Naive thymus-derived CD4-positive, alpha-beta T cell (primary cell): Measurements from ENCODE around the gene CMAS. TPM values are rescaled to one million over a fixed set of nuclear protein-coding genes. Genes with fewer than 3 reads are reported as not detected.

Experiments
- ATAC-seq: fragments of 150-1000 bp; cut with Tn5 transposase; 2 replicates; pipeline ENCODE4 v1.10.0; 2021; ENCODE audit warnings: mild to moderate bottlenecking, moderate library complexity
- CTCF ChIA-PET: fragments of 350-600 bp; sonication (Branson Sonifier 250); formaldehyde crosslinking; loops from one replicate; lab custom pipeline; 2021; ENCODE audit warnings: antibody characterized with exemption; lab: Charles Lee
- POLR2A ChIA-PET: fragments of 350-600 bp; sonication (Branson Sonifier 250); formaldehyde crosslinking; loops from one replicate; lab custom pipeline; 2021; ENCODE audit warnings: antibody characterized with exemption, inconsistent platforms; lab: Charles Lee
- DNase-seq, 9 donors: peaks; one replicate each; pipeline versions ENCODE4 v3.0.0 to v3.0.0-alpha.2; 2020 to 2022; ENCODE audit warnings: mixed read lengths in 1 of 9
- H3K27ac ChIP-seq: one replicate; pipeline ENCODE4 v1.7.0; 2013; ENCODE audit warnings: mild to moderate bottlenecking, low read depth, low read length, moderate library complexity
- H3K27me3 ChIP-seq, 2 donors: one replicate each; pipeline ENCODE4 v1.7.0; 2013; ENCODE audit warnings: low read length in 2 of 2, mild to moderate bottlenecking in 2 of 2, moderate library complexity in 2 of 2; ENCODE audit not compliant: control insufficient read depth in 2 of 2, insufficient read depth in 2 of 2
- H3K36me3 ChIP-seq, 3 experiments: 1 replicate in 2 of 3; 2 replicates in 1 of 3; pipeline ENCODE4 v1.7.0; 2013; ENCODE audit warnings: low read length in 3 of 3, mild to moderate bottlenecking in 3 of 3, moderate library complexity in 1 of 3; ENCODE audit not compliant: insufficient read depth in 3 of 3, control insufficient read depth in 2 of 3
- H3K4me1 ChIP-seq, 2 donors: one replicate each; pipeline ENCODE4 v1.7.0; 2013; ENCODE audit warnings: low read length in 2 of 2, mild to moderate bottlenecking in 2 of 2, moderate library complexity in 1 of 2; ENCODE audit not compliant: control insufficient read depth in 2 of 2, insufficient read depth in 2 of 2
- H3K4me3 ChIP-seq: 2 replicates; pipeline ENCODE4 v1.7.0; 2013; ENCODE audit warnings: mild to moderate bottlenecking, low read length
- H3K9me3 ChIP-seq, 3 experiments: 1 replicate in 2 of 3; 2 replicates in 1 of 3; pipeline ENCODE4 v1.7.0; 2013; ENCODE audit warnings: low read length in 3 of 3; ENCODE audit not compliant: control insufficient read depth in 2 of 3
- H3K27ac Mint-ChIP-seq, 9 donors: one replicate each; pipeline ENCODE4 v1.8.0; 2020 to 2022; ENCODE audit warnings: mixed read lengths in 9 of 9, mild to moderate bottlenecking in 8 of 9, moderate library complexity in 5 of 9, inconsistent platforms in 2 of 9
- H3K27me3 Mint-ChIP-seq, 5 donors: one replicate each; pipeline ENCODE4 v1.8.0; 2021 to 2022; ENCODE audit warnings: mixed read lengths in 5 of 5, mild to moderate bottlenecking in 1 of 5
- H3K36me3 Mint-ChIP-seq, 5 donors: one replicate each; pipeline ENCODE4 v1.8.0; 2020 to 2022; ENCODE audit warnings: mixed read lengths in 5 of 5, mild to moderate bottlenecking in 3 of 5, inconsistent platforms in 1 of 5
- H3K4me1 Mint-ChIP-seq, 7 donors: one replicate each; pipeline ENCODE4 v1.8.0; 2020 to 2022; ENCODE audit warnings: mixed read lengths in 7 of 7, mild to moderate bottlenecking in 3 of 7, inconsistent platforms in 1 of 7
- H3K4me3 Mint-ChIP-seq, 10 donors: one replicate each; pipeline ENCODE4 v1.8.0; 2020 to 2022; ENCODE audit warnings: mild to moderate bottlenecking in 10 of 10, mixed read lengths in 10 of 10, moderate library complexity in 6 of 10, inconsistent platforms in 2 of 10
- H3K9me3 Mint-ChIP-seq, 11 donors: one replicate each; pipeline ENCODE4 v1.8.0; 2020 to 2022; ENCODE audit warnings: mixed read lengths in 11 of 11, mild to moderate bottlenecking in 4 of 11, inconsistent platforms in 1 of 11, moderate library complexity in 1 of 11
- intact Hi-C, 2 donors: fragments of 100-400 bp; cut with micrococcal nuclease; formaldehyde crosslinking; loops; one replicate each; pipeline ENCODE4 v1.15.1; 2023
- polyA plus RNA-seq, 2 donors: library from polyadenylated mRNA; unstranded; fragments of 300-500 nt; fragmentation: Illumina TruSeq; gene quantifications; one replicate each; pipeline ENCODE4 v1.2.3, GENCODE V29; 2021
- total RNA-seq, 6 experiments: library from RNA in 5 of 6; stranded (reverse) in 5 of 6; gene quantifications; 1 replicate in 5 of 6; 2 replicates in 1 of 6; pipeline ENCODE4 v1.2.3 and lab custom pipeline; 2021 to 2026

CMAS gene
- total and polyA plus RNA-seq, 7 experiments from 2014 or later = 10.1 to 33.8 (median 23.3) TPM

DNA sequence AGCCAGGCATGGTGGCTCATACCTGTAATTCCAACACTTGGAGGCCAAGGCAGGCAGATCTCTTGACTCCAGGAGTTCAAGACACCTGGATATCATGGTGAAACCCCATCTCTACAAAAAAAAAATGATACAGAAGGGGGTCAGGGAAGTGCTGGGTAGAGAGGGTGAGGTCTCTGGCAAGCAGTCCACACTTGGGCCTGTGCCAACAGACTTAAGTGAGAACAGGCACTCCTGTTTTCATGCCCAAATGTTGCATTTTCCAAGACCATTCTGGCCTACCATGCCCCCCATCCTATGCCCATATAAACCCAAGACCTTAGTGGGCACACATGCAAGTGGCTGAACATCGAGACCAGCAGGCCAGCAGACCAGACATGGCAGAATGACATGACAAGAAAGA is 16.0 kb upstream of the CMAS start:
- Histone ChIP-seq H3K27me3 (no peaks in the 10 kb centered on the region), H3K9me3 (no peaks in the 10 kb centered on the region), H3K4me1 (no peaks in the 10 kb centered on the region), H3K36me3 (no peaks in the 10 kb centered on the region), H3K4me3 (no peak overlapping the region), H3K27ac (no peak overlapping the region)
- ChIA-PET POLR2A (no interaction called here), CTCF (no interaction called here)
- intact Hi-C loops = no loop called here
- Mint-ChIP-seq H3K9me3 (no peaks in the 10 kb centered on the region), H3K4me1 (peaks cover 4 to 13% (median 9%) of the 10 kb centered on the region in 7 donors), H3K27ac (no peak overlapping the region), H3K36me3 (no peaks in the 10 kb centered on the region), H3K4me3 (no peak overlapping the region), H3K27me3 (no peaks in the 10 kb centered on the region)
- DNase-seq = no peak
- ATAC-seq = no peak

DNA sequence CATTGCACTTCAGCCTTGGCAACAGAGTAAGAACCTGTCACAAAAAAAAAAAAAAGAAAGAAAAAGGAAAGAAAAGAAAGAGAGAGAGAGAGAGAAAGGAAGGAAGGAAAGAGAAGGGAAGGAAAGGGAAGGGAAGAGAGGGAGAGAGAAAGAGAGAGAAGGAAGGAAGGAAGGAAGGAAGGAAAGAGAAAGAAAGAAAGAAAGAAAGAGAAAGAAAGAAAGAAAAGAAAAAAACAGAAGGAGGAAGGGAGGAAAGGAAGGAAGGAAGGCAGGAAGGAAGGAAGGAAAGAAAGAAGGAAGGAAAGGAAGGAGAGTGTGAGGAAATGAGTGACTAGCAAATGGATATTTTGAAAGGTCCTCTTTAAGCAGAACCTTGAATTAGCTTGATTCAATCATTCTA is 13.3 kb upstream of the CMAS start:
- H3K27me3 ChIP-seq = no peaks in the 10 kb centered on the region
- Mint-ChIP-seq H3K36me3 (no peaks in the 10 kb centered on the region), H3K4me1 (peaks cover 4 to 20% (median 13%) of the 10 kb centered on the region in 7 donors), H3K27me3 (no peaks in the 10 kb centered on the region), H3K9me3 (no peaks in the 10 kb centered on the region), H3K4me3 (no peak overlapping the region), H3K27ac (no peak overlapping the region)
- no peaks in the 10 kb centered on the region for H3K4me1 ChIP-seq
- ChIA-PET CTCF (interaction anchor here (0.7 kb wide), 1 partner anchor 14 kb away, joined by 4 read pairs; no protein-coding TSS in a partner anchor), POLR2A (no interaction called here)
- no peaks in the 10 kb centered on the region for H3K9me3 ChIP-seq
- H3K4me3 ChIP-seq = no peak overlapping the region
- no peak for DNase-seq
- no peaks in the 10 kb centered on the region for H3K36me3 ChIP-seq
- H3K27ac ChIP-seq = no peak overlapping the region
- ATAC-seq = no peak
- intact Hi-C loops = no loop called here

DNA sequence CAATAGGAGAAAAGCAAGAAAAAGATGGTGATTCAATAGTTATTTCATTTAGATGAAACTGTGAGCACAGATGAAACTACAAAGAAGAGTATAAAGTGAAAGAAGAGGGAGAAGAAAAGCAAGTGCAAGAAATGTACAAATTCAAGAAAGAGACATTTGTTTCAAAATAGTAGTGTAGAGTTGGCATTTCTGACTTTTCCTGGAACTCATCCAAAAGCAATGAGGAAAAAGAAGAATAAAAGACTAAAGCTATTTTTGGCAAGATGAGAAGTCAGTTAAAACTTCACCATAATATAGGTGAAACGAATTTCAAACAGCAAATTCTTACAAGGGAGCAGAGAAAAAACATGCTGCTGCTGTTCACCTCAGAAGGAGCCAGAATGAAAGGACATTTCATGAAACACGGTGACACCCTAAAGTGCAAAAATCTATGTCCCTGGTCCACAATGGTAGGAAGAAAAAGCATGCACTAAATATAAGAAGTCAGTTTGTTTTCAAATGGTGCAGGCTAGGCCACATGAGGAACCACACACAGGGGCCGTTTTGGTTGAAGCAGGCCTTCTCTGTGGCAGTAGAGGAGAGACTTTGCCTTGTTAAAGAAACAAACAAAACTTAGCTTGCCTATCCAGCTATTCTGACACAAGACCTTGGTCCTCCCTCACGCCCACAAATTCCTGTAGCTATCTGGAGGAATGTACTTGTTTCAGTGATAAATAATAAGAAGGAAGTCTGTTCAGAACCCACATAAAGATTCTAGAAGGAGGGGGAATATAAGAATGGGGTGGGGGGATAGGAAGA is 11.1 kb upstream of the CMAS start:
- ATAC-seq (no peak), DNase-seq (no peak)
- intact Hi-C loops = no loop called here
- no peaks in the 10 kb centered on the region for H3K9me3 ChIP-seq
- H3K27ac ChIP-seq = no peak overlapping the region
- no peaks in the 10 kb centered on the region for H3K27me3 ChIP-seq
- Mint-ChIP-seq H3K27me3 (no peaks in the 10 kb centered on the region), H3K4me1 (peaks cover 4 to 20% (median 13%) of the 10 kb centered on the region in 7 donors), H3K4me3 (peak overlapping the region in 5 of 10 donors; percentile 9 to 69 (median 16)), H3K36me3 (no peaks in the 10 kb centered on the region), H3K9me3 (no peaks in the 10 kb centered on the region), H3K27ac (peak overlapping the region in 7 of 9 donors; percentile 0 to 74 (median 27))
- ChIA-PET CTCF (interaction anchor here (1.1 kb wide), 1 partner anchor 45 kb away, joined by 3 read pairs; no protein-coding TSS in a partner anchor), POLR2A (interaction anchor here (0.6 to 1.4 kb wide), 2 partner anchors 12 to 35 kb away, joined by 3 to 5 read pairs; no protein-coding TSS in a partner anchor)
- no peaks in the 10 kb centered on the region for H3K4me1 ChIP-seq
- no peaks in the 10 kb centered on the region for H3K36me3 ChIP-seq
- no peak overlapping the region for H3K4me3 ChIP-seq

DNA sequence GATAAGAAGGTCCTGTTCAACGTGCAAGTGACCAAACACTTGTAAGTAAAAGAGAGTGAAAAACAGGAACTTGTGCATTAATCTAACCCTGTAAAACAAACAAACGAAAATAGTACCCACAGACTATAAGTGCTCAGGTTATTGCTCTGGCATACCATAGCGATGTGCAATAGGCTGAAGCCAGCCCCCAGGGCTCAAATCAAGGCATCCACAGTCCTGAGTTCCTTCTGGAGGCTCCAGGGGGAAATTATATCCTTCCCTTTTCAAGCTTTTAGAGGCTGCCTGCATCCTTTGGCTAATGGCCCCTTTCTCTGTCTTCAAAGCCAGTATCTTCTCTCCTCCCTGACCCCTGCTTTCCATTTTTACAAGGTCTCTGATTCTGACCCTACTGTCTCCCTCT is 8.1 kb upstream of the CMAS start:
- Mint-ChIP-seq H3K4me1 (peaks cover 4 to 20% (median 13%) of the 10 kb centered on the region in 7 donors), H3K36me3 (no peaks in the 10 kb centered on the region), H3K9me3 (no peaks in the 10 kb centered on the region), H3K27ac (no peak overlapping the region), H3K27me3 (peaks cover 0 to 3% (median 0%) of the 10 kb centered on the region in 5 donors), H3K4me3 (no peak overlapping the region)
- ChIA-PET CTCF (no interaction called here), POLR2A (no interaction called here)
- DNase-seq = no peak
- intact Hi-C loops = no loop called here
- H3K27me3 ChIP-seq = no peaks in the 10 kb centered on the region
- ATAC-seq = no peak
- no peaks in the 10 kb centered on the region for H3K9me3 ChIP-seq
- H3K27ac ChIP-seq = no peak overlapping the region
- no peak overlapping the region for H3K4me3 ChIP-seq
- no peaks in the 10 kb centered on the region for H3K4me1 ChIP-seq
- H3K36me3 ChIP-seq = no peaks in the 10 kb centered on the region

DNA sequence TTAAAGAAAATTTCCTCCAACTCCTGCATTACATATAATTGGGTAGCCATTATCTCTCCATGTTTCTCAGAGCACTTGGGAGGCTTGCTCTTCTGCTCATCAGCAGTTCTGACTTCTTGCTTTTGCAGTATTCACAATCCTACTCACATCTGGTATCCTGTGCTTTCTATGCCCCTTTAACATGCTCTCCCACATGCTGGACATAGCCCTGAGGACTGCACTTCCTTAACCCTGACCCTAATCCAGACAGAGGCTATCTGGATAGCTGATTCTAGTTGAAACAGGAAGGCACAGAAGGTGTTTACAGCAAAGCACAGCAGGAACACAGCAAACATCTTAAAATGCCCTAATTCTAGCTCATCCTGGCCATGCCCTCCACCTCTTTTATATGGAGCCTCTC is 7.3 kb upstream of the CMAS start:
- Histone ChIP-seq H3K27ac (no peak overlapping the region), H3K4me1 (no peaks in the 10 kb centered on the region), H3K36me3 (no peaks in the 10 kb centered on the region), H3K9me3 (no peaks in the 10 kb centered on the region), H3K4me3 (no peak overlapping the region), H3K27me3 (no peaks in the 10 kb centered on the region)
- ChIA-PET CTCF (no interaction called here), POLR2A (no interaction called here)
- no peak for ATAC-seq
- Mint-ChIP-seq H3K36me3 (no peaks in the 10 kb centered on the region), H3K4me3 (no peak overlapping the region), H3K4me1 (peaks cover 4 to 24% (median 13%) of the 10 kb centered on the region in 7 donors), H3K27me3 (peaks cover 0 to 3% (median 0%) of the 10 kb centered on the region in 5 donors), H3K27ac (no peak overlapping the region), H3K9me3 (peaks cover 0 to under 1% (median 0%) of the 10 kb centered on the region in 11 donors)
- intact Hi-C loops = no loop called here
- no peak for DNase-seq

DNA sequence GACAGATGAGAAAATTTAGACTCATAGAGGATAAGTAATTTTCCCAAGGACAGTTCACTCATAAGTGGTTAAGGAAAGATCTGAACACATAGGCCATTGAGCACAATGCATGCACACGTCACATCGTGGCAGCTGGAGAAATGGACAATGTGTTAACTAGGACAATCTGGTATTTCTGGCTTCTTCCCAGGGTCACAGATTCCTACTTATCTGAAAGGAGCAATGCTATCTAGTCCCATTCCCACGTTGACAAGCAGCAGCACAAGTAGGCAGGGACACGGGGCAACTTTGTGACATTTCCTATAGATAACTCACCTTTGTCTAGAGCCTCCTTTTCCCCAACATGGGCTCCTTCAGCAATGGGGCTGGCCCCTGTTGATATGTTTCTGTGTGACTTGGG is 6.7 kb upstream of the CMAS start:
- Mint-ChIP-seq H3K4me3 (no peak overlapping the region), H3K27ac (no peak overlapping the region), H3K4me1 (peaks cover 5 to 27% (median 13%) of the 10 kb centered on the region in 7 donors), H3K36me3 (no peaks in the 10 kb centered on the region), H3K9me3 (peaks cover 0 to 1% (median 0%) of the 10 kb centered on the region in 11 donors), H3K27me3 (peaks cover 0 to 3% (median 0%) of the 10 kb centered on the region in 5 donors)
- H3K4me3 ChIP-seq = no peak overlapping the region
- H3K36me3 ChIP-seq = no peaks in the 10 kb centered on the region
- POLR2A ChIA-PET = no interaction called here
- H3K27me3 ChIP-seq = no peaks in the 10 kb centered on the region
- CTCF ChIA-PET = no interaction called here
- no peak for ATAC-seq
- intact Hi-C loops = no loop called here
- H3K27ac ChIP-seq = no peak overlapping the region
- no peak for DNase-seq
- H3K4me1 ChIP-seq = no peaks in the 10 kb centered on the region
- no peaks in the 10 kb centered on the region for H3K9me3 ChIP-seq
